Neuron (in vitro differentiated cells): ENCODE data around the gene PAQR6.

Experiments
- H2AFZ ChIP-seq: one replicate; pipeline ENCODE4 v1.6.1; 2013; ENCODE audit warnings: low read depth, mild to moderate bottlenecking, inconsistent platforms, low read length, moderate library complexity
- H3K27me3 ChIP-seq: one replicate; pipeline ENCODE4 v1.6.1; 2013; ENCODE audit warnings: low read length; ENCODE audit not compliant: insufficient read depth
- H3K36me3 ChIP-seq: one replicate; pipeline ENCODE4 v1.6.1; 2013; ENCODE audit warnings: low read length; ENCODE audit not compliant: insufficient read depth
- H3K4me1 ChIP-seq: one replicate; pipeline ENCODE4 v1.6.1; 2013; ENCODE audit warnings: low read length; ENCODE audit not compliant: insufficient read depth
- H3K4me3 ChIP-seq: 2 replicates; pipeline ENCODE4 v1.5.1; 2013; ENCODE audit warnings: mild to moderate bottlenecking, low read length, moderate library complexity
- H3K9me3 ChIP-seq: one replicate; pipeline ENCODE4 v1.6.1; 2013; ENCODE audit warnings: low read length

PAQR6 gene

DNA sequence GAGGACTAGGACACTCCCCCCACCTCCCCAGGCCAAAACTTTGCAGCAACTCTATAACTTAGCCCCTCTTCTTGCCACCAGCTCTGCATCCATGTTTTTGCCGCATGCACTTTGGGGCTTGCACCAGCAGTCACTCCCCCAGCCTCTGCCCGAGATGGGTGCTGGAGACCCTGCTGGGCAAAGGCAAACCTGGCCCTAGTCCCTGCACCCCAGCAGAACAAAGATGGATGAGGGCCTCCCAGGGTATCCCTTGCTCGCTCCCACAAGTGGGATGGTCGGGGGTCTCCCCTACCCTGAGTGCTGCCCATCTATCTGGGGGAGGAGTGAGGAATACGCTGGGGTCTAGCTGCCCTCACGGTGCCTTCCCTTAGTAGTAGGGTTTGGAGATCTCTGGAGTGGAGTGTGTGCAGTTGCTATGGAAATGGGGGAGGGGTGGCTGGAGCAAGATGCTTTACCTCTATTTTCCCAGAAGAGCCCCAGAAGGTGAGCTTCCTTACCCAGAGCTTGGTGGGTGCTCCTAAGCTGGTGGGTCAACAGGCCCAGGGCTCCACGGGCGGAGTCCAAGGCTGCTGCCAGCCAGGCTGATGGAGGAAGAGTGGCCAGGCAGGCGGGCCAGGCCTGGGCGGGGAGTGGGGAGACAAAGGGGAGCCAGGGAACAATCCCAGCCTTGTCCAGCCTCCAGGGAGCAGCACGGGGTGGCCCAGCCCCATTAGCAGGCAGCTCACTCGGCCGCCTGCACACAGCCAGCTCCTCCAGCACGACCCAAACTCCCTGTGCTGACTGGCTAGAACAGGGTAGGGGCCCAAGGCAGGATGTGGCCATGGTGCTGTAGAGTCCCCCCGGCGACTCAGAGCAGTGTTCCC lies at the start of gene PAQR6:
PAQR6 (minus strand) TSS at position 597 of the 863 bp plus-strand sequence. CDS start 1,325 bp downstream, outside the sequence.
- peaks cover 36% of the 10 kb centered on the region for H3K36me3 ChIP-seq
- H2AFZ ChIP-seq: no peak within 1 kb of the TSS
- no peaks in the 10 kb centered on the region for H3K27me3 ChIP-seq
- no peaks in the 10 kb centered on the region for H3K4me1 ChIP-seq
- no peaks in the 10 kb centered on the region for H3K9me3 ChIP-seq
- H3K4me3 ChIP-seq: no peak within 1 kb of the TSS

DNA sequence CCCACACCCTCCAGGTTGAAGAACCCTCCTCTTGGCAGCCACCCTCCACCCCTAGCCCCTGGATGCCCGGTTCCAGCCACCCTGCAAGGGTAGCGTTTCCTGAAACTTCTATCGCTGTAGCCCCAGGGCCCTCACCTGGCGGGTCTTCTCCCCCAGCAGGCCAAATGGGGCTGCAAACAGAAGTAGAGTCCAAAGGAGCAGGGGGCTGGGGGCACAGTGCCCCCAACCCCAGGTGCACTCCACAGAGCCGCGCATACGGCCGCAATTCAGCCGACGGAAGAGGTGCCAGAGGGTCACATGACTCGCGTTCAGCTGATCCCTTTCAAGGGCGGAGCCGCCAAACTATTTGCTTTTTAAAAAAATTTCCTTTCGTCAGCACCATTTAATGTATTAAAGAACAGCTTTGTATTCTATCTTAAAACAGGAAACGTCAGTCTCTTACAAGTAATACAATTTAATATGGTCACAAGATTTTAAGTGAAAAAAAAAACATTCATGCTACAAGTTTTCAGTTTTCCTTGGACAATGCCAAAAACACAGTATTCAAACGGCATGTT lies 47.6 kb upstream of the PAQR6 start, which contains the start of gene GLMP:
GLMP (minus strand) TSS at position 289 of the 557 bp plus-strand sequence; CDS start at position 255, 34 bp downstream.
- Histone ChIP-seq H3K27me3 (no peaks in the 10 kb centered on the region), H3K4me3 (peak within 1 kb of the TSS; percentile 50), H3K4me1 (peaks cover 3% of the 10 kb centered on the region), H3K36me3 (no peaks in the 10 kb centered on the region), H2AFZ (peak within 1 kb of the TSS; percentile 83), H3K9me3 (no peaks in the 10 kb centered on the region)

DNA sequence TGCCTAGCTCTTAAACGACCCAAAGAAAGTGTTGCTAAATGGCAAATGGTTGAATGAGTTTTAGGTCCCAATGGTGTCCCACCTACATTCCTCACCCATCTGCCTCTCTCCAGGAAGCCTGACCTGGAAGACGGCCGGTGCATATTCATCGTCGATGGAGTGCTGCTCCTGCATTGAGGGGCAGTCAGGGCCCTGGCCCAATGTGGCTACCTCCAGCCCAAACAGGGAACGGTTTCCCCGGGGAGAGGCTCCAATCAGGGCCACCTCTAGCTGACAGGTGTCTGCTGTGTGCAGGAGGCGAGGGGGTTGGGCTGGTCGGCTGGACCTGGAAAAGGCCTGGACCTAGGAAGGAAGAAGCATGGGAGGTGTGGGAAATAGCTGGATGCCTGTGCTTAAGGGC lies 46.0 kb upstream of the PAQR6 start:
- Histone ChIP-seq H2AFZ (no peak overlapping the region), H3K9me3 (no peaks in the 10 kb centered on the region), H3K36me3 (peaks cover under 1% of the 10 kb centered on the region), H3K4me1 (peaks cover 3% of the 10 kb centered on the region), H3K27me3 (no peaks in the 10 kb centered on the region), H3K4me3 (no peak overlapping the region)

DNA sequence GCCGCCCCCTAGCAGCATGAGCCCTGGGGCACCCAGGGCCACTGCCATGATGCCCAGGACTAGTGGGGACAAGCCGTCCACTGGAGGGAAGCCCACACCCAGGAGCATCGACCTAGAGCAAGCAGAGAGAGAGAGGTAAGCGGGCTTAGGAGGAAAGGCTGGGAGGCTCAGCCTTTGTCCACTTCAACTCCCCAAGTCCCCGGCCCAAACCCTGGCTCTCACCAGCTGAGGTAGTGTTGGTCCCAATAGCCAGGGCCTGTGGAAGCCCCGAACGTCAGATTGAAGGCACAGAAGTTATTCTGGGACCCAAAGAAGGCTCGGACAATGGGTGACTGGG lies 45.2 kb upstream of the PAQR6 start:
- Histone ChIP-seq H3K36me3 (peaks cover 4% of the 10 kb centered on the region), H3K27me3 (no peaks in the 10 kb centered on the region), H3K9me3 (no peaks in the 10 kb centered on the region), H3K4me1 (peaks cover 3% of the 10 kb centered on the region), H2AFZ (no peak overlapping the region), H3K4me3 (no peak overlapping the region)

GRCh38 chr1:156291226-156292061 lies 43.6 kb upstream of the PAQR6 start:
- H3K9me3 ChIP-seq: no peaks in the 10 kb centered on the region
- H3K36me3 ChIP-seq: peaks cover 4% of the 10 kb centered on the region
- H3K4me3 ChIP-seq: no peak overlapping the region
- H2AFZ ChIP-seq: no peak overlapping the region
- H3K4me1 ChIP-seq: peaks cover 3% of the 10 kb centered on the region
- H3K27me3 ChIP-seq: no peaks in the 10 kb centered on the region

- Histone ChIP-seq H3K36me3 (peaks cover 4% of the 10 kb centered on the region), H3K4me1 (no peaks in the 10 kb centered on the region), H3K9me3 (no peaks in the 10 kb centered on the region)
These were observed 42.0 kb upstream of the PAQR6 start for GRCh38 chr1:156289857-156290256.

GRCh38 chr1:156286061-156286460 lies 38.2 kb upstream of the PAQR6 start:
- no peak overlapping the region for H2AFZ ChIP-seq
- H3K27me3 ChIP-seq: no peaks in the 10 kb centered on the region
- peaks cover 13% of the 10 kb centered on the region for H3K4me1 ChIP-seq
- H3K36me3 ChIP-seq: peaks cover 4% of the 10 kb centered on the region
- no peaks in the 10 kb centered on the region for H3K9me3 ChIP-seq
- H3K4me3 ChIP-seq: no peak overlapping the region

More at GRCh38 chr1:156289857-156290256, 42.0 kb upstream of the PAQR6 start:
- H3K27me3 ChIP-seq: no peaks in the 10 kb centered on the region
- H2AFZ ChIP-seq: no peak overlapping the region
- H3K4me3 ChIP-seq: no peak overlapping the region

DNA sequence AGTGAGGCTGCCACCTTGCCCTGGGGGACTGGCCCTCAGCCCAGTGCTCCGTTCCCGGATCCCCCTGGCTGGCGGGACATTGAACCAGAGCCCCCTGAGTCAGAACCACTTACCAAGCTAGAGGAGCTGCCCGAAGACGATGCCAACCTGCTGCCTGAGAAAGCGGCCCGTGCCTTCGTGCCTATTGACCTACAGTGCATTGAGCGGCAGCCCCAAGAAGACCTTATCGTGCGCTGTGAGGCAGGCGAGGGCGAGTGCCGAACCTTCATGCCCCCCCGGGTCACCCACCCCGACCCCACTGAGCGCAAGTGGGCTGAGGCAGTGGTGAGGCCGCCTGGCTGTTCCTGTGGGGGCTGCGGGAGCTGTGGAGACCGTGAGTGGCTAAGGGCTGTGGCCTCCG lies 37.6 kb upstream of the PAQR6 start:
- Histone ChIP-seq H3K27me3 (no peaks in the 10 kb centered on the region), H2AFZ (no peak overlapping the region), H3K4me1 (peaks cover 16% of the 10 kb centered on the region), H3K36me3 (peaks cover 4% of the 10 kb centered on the region), H3K9me3 (no peaks in the 10 kb centered on the region), H3K4me3 (no peak overlapping the region)

GRCh38 chr1:156284757-156285156 lies 36.9 kb upstream of the PAQR6 start:
- Histone ChIP-seq H3K9me3 (no peaks in the 10 kb centered on the region), H3K4me1 (peaks cover 16% of the 10 kb centered on the region), H3K4me3 (no peak overlapping the region), H2AFZ (no peak overlapping the region), H3K27me3 (no peaks in the 10 kb centered on the region), H3K36me3 (peaks cover 9% of the 10 kb centered on the region)

GRCh38 chr1:156284112-156284511 lies 36.3 kb upstream of the PAQR6 start, which contains the start of gene TMEM79:
Gene TMEM79, plus strand, starts transcription at chr1:156284325. Its CDS starts 902 bp downstream, at chr1:156285227.
- peaks cover 12% of the 10 kb centered on the region for H3K36me3 ChIP-seq
- no peaks in the 10 kb centered on the region for H3K27me3 ChIP-seq
- H3K4me3 ChIP-seq: peak within 1 kb of the TSS; percentile 65
- H3K4me1 ChIP-seq: peaks cover 16% of the 10 kb centered on the region
- H2AFZ ChIP-seq: peak within 1 kb of the TSS; percentile 40
- H3K9me3 ChIP-seq: no peaks in the 10 kb centered on the region

- peak overlapping the region; percentile 40 for H2AFZ ChIP-seq
- no peaks in the 10 kb centered on the region for H3K9me3 ChIP-seq
- no peaks in the 10 kb centered on the region for H3K27me3 ChIP-seq
- H3K4me3 ChIP-seq: peak overlapping the region; percentile 65
- H3K36me3 ChIP-seq: peaks cover 13% of the 10 kb centered on the region
- peaks cover 16% of the 10 kb centered on the region for H3K4me1 ChIP-seq
These were observed 35.7 kb upstream of the PAQR6 start for GRCh38 chr1:156283521-156283920.

DNA sequence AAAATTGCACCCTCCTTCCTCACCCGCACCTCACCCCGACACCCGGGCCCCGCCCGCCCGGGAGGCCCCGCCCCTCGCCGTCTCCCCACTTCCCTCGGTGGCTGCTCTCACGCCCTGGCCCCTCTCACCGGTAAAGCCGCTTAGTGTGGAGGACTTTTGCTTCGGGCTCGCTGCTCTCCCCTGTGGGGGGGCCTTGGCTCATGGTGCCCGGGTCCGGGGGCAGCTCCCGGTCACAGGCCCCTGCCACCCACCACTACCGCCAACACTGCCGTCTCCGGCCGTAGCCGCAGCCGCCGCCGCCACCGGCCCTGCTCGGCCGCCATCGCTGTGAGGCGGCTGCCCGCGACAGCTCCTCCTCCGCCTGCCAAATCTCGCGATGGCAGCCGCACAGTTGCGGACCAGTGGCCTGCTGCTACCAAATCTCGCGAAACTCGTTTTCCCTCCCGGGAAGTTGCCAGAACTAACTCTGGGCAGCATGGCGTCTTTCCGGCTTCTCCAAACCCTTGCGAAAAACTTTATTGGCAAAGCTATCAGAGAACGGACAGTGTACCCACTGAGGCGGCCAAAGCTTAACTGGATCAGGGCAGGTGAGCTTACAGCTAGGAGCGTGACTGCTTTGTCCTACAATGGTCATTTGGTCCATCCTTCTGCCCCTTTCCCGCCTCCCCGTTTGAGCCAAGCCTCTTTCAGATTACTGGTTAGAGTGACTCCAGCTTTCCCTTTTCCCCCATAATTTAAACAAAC lies 34.8 kb upstream of the PAQR6 start, which contains the start of gene SMG5:
SMG5 (minus strand) TSS at position 347 of the 744 bp plus-strand sequence; CDS start at position 202, 145 bp downstream.
- H3K4me1 ChIP-seq: peaks cover 16% of the 10 kb centered on the region
- peak within 1 kb of the TSS; percentile 40 for H2AFZ ChIP-seq
- peaks cover 20% of the 10 kb centered on the region for H3K36me3 ChIP-seq
- H3K27me3 ChIP-seq: no peaks in the 10 kb centered on the region
- H3K4me3 ChIP-seq: peak within 1 kb of the TSS; percentile 65
- H3K9me3 ChIP-seq: no peaks in the 10 kb centered on the region
